ENCODE data around the gene CEP85L. TPM values are rescaled to one million over a fixed set of nuclear protein-coding genes. Genes with fewer than 3 reads are reported as not detected.

The CEP85L gene
- total RNA-seq, 4 donors from 2014 or later, result 2.3 to 7.0 (median 6.6) TPM

GRCh38 chr6:118511930-118512715 is 139.3 kb downstream of the CEP85L start:
- intact Hi-C loops (cut with DNase I; ENCODE audit: low total_unique reads), result no loop called here

GRCh38 chr6:118509009-118509617 is 142.3 kb downstream of the CEP85L start:
- 58 to 59% methylated on average over 3 of the region's 3 CpGs for WGBS, 2 donors
- DNase-seq (ENCODE audit: low spot score in 2 of 2), result no peak
- TF ChIP-seq POLR2A (IDR thresholded peaks at IDR 0.05) (no peak), CTCF (IDR thresholded peaks at IDR 0.05) (no peak)
- intact Hi-C loops (cut with DNase I; ENCODE audit: low total_unique reads), result no loop called here
- no peak overlapping the region for H3K4me3 ChIP-seq (ENCODE audit: low read depth, poor library complexity, severe bottlenecking)

More at GRCh38 chr6:118511930-118512715, 139.3 kb downstream of the CEP85L start:
- no peak for TF ChIP-seq CTCF (IDR thresholded peaks at IDR 0.05)
- no peak for TF ChIP-seq POLR2A (IDR thresholded peaks at IDR 0.05)
- 92 to 95% methylated on average over 4 of the region's 4 CpGs for WGBS, 2 donors
- no peak overlapping the region for H3K4me3 ChIP-seq (ENCODE audit: low read depth, poor library complexity, severe bottlenecking)
- DNase-seq (ENCODE audit: low spot score in 2 of 2), result no peak

GRCh38 chr6:118507636-118508035 is 143.8 kb downstream of the CEP85L start:
- DNase-seq (ENCODE audit: low spot score in 2 of 2), result no peak
- WGBS, 2 donors, result 97 to 98% methylated on average over 1 of the region's 1 CpG
- TF ChIP-seq POLR2A (IDR thresholded peaks at IDR 0.05), result no peak
- TF ChIP-seq CTCF (IDR thresholded peaks at IDR 0.05), result no peak
- no peak overlapping the region for H3K4me3 ChIP-seq (ENCODE audit: low read depth, poor library complexity, severe bottlenecking)
- intact Hi-C loops (cut with DNase I; ENCODE audit: low total_unique reads), result no loop called here

GRCh38 chr6:118506071-118506638 is 145.2 kb downstream of the CEP85L start:
- TF ChIP-seq POLR2A (IDR thresholded peaks at IDR 0.05) (no peak), CTCF (IDR thresholded peaks at IDR 0.05) (no peak)
- intact Hi-C loops (cut with DNase I; ENCODE audit: low total_unique reads), result no loop called here
- DNase-seq (ENCODE audit: low spot score in 2 of 2), result no peak
- no peak overlapping the region for H3K4me3 ChIP-seq (ENCODE audit: low read depth, poor library complexity, severe bottlenecking)
- 91 to 92% methylated on average over 5 of the region's 5 CpGs for WGBS, 2 donors

- intact Hi-C loops (cut with DNase I; ENCODE audit: low total_unique reads), result no loop called here
- DNase-seq (ENCODE audit: low spot score in 2 of 2), result no peak
- TF ChIP-seq CTCF (IDR thresholded peaks at IDR 0.05) (no peak), POLR2A (IDR thresholded peaks at IDR 0.05) (no peak)
- H3K4me3 ChIP-seq (ENCODE audit: low read depth, poor library complexity, severe bottlenecking), result no peak overlapping the region
- WGBS, 2 donors, result 87 to 90% methylated on average over 2 of the region's 2 CpGs
These were observed 145.7 kb downstream of the CEP85L start for GRCh38 chr6:118505656-118506055.
